Cardiac fibroblast (primary cell): Measurements from ENCODE around the gene PARVA.

Experiments
- DNase-seq, 2 donors: peaks; one replicate each; pipeline versions ENCODE4 v3.0.0 to v3.0.0-alpha.2; 2010; ENCODE audit warnings: low read depth in 2 of 2
- H3K4me3 ChIP-seq, 2 donors: replicated peaks in 1 of 2; 1 replicate in 1 of 2; 2 replicates in 1 of 2; pipeline ENCODE4 v1.5.1; 2011; ENCODE audit warnings: low read depth in 2 of 2, low read length in 2 of 2, mild to moderate bottlenecking in 2 of 2, moderate library complexity in 1 of 2
- TF ChIP-seq, protein P1 (sequence below): IDR thresholded peaks from one replicate; pipeline ENCODE4 v1.5.1; 2011; ENCODE audit warnings: low read depth, mild to moderate bottlenecking, low read length, inconsistent platforms

PARVA gene

DNA sequence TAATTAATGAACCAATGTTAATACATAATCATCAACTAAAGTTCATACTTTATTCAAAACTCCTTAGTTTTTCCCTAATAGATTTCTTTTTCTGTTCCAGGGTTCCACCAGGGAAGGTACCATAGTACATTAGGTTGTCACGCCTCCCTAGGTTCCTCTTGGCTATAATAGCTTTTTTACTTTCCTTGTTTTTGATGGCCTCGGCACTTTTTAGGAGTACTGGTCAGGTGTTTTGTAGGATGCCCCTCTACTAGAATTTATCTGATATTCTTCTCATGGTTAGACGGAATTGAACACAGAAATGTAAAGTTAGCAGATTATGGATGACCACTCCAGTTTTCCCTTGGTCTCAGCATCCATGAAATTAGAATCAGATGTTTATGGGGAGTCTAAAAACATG lies 34.0 kb downstream of the PARVA start:
- TF ChIP-seq, protein P1, sequence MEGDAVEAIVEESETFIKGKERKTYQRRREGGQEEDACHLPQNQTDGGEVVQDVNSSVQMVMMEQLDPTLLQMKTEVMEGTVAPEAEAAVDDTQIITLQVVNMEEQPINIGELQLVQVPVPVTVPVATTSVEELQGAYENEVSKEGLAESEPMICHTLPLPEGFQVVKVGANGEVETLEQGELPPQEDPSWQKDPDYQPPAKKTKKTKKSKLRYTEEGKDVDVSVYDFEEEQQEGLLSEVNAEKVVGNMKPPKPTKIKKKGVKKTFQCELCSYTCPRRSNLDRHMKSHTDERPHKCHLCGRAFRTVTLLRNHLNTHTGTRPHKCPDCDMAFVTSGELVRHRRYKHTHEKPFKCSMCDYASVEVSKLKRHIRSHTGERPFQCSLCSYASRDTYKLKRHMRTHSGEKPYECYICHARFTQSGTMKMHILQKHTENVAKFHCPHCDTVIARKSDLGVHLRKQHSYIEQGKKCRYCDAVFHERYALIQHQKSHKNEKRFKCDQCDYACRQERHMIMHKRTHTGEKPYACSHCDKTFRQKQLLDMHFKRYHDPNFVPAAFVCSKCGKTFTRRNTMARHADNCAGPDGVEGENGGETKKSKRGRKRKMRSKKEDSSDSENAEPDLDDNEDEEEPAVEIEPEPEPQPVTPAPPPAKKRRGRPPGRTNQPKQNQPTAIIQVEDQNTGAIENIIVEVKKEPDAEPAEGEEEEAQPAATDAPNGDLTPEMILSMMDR, result no peak
- H3K4me3 ChIP-seq, result no peak overlapping the region
- no peak for DNase-seq

DNA sequence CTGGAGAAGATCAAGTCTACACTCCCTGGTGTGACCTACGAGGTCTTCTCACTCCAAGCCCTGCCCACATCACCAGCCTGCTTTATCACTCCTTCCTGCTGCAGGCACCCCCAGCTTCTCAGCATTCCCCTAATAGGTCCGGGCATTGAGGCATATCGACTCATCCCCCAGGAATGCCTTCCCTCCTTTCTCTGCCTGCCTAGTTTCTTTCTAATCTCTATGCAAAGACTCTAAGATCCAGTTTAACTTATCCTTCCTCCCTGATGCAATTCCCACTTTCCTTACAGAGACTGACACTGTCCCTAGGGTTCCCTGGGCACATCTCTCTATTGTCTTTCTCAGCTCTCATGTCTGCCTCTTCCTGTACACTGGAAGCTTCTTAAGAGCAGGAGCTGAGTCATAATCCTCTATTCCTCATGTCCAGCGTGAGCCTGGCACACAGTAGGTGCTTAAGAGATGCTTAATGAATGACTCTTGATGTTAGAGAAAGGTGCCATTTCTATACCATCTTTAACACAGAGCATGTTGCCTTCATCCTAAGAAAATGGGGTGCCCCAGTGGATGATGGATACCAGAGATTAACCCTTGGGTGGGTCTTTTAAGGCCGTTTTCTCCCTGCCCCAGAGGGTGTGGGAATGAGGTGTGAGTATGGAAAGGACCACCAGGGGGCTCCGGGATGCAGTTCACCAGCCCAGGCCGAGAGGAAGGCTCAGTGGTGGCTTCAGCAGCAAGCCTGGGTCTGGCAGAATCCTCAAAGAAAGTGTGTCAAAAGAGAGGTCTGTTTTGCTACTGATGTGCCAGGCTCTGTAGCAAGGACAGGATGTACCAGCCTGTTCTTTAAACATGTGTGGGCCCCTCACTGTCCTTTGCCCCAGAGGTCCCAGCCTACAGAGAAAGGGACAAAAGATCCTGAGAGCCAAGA lies 34.7 kb downstream of the PARVA start:
- DNase-seq, result peak; percentile 84 to 88
- TF ChIP-seq, protein P1, result peak; percentile 85

DNA sequence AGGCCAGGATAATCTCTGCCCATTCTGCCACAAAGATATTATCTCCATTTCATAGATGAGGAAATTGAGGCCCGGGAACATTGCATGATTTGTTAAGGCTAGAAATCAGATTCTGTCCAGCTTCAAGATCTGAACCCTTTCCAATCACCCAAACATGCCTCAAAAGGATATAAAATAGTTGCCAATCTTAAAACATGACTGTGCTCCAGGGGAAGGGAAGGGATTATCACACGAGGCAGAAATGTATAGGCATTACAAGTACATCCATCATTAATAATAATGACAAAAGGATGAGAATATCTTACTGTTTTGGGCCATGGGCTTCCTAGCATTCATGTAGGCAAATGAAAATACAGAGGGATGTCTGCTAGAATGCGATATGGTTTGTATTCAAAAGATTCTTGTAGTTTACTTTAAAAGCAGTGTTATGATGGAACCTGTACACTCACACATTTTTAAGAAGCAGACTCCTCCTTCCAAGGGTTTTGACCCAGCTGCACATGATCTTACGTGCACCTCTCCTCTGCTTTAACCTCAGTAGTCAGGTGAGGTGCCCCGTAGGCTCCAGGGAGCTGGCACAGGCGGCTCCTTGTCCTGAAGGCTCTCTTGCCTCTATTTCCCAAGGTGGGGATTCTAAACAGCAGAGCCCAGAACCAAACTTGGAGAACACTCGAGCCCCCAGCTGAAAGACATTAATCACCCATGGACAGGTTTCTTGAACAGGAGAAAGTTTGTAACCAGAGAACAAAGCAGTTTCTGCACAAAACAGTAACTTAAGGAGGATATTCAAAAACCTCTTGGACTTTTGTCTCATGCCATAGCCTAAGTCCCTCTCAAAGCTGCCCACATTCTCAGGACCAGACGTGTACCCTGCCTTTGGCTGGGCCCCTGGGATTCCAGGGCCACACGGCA lies 36.0 kb downstream of the PARVA start:
- TF ChIP-seq, protein P1, result no peak
- no peak for DNase-seq
- H3K4me3 ChIP-seq, result no peak overlapping the region

More for the DNA sequence above, 34.7 kb downstream of the PARVA start:
- H3K4me3 ChIP-seq, result no peak overlapping the region

DNA sequence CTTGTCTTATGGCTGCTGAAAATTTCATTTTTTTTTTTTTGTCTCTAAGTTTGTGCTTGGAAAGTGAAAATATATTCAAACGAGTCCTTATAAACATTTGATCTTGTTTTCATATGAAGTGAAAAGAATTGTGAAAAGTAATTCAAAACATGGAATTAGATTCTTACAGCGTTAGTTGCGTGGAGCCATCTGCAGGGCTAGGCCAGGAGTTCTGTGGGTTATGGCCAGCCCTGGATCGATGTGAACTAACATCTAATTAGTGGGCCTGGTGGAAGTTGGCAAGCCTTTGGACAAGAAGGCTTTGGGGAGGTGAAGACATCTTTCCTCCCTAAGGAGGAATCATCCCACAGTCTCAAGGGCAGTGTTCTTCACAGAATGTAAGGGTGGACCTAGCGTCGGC lies 37.2 kb downstream of the PARVA start:
- no peak overlapping the region for H3K4me3 ChIP-seq
- DNase-seq, result no peak
- TF ChIP-seq, protein P1, result no peak

DNA sequence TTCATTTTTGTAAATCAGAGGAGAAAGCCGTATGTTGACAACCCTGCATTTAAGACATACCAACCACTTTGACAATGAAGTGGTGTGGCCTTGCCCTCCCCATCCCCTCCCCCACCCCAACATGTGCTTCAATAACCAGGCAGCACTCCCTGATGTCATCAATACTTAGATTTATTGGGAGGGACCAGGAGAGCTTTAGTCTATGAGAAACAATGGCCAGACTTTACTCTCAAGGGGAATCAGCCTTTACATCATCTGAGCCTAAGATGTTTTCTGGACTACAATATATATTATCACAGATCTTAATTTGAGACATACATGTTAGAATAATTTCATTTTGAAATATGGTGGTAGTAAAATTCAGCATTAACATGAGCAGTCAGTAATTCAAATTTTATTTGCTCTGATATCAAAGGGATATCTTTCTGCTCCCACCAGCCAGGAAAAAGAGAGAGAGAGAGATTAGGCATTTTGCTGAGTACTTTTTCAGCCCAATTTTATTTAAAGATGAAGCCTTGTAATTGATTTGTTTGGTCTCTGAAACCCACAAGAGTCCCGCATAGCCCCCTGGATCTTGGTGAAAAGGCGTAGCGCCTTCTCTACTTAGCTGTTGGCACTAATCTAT lies 38.1 kb downstream of the PARVA start:
- DNase-seq, result no peak
- TF ChIP-seq, protein P1, result no peak
- no peak overlapping the region for H3K4me3 ChIP-seq

DNA sequence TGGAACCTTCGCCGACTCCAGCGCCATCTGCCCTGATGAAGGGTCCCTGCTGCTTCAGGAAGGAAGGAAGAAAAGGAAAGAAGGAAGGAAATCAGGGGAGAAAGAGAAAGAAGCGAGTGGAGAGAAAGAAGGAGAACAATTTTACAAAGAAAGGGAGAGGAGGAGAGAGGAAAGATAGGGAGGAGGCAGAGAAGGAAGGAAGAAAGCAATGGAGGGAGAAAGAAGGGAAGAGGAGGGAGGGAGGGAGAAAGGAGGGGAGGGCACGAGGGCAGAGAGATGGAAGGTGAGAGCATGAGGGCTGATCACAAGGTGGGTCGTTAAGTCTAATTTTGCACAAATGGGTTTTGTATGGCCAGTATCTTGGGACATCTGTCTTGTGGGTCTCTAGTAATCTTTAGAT lies 39.2 kb downstream of the PARVA start:
- no peak overlapping the region for H3K4me3 ChIP-seq

More for the DNA sequence above, 39.2 kb downstream of the PARVA start:
- DNase-seq, result no peak
- TF ChIP-seq, protein P1, result no peak
